HCT116 (cell line): ENCODE data around the gene GJD3. TPM values are rescaled to one million over a fixed set of nuclear protein-coding genes. Genes with fewer than 3 reads are reported as not detected.

Source experiments
- ATF3 ChIP-seq: IDR thresholded peaks from 2 replicates; pipeline ENCODE4 v1.6.1; 2012
- EZH2 ChIP-seq: fragments of 200-600 bp; sonication (generic); IDR thresholded peaks from 2 replicates; pipeline ENCODE4 v1.6.1; 2017; ENCODE audit warnings: antibody characterized with exemption, mixed run types
- JUND ChIP-seq: IDR thresholded peaks from 2 replicates; pipeline ENCODE4 v1.6.1; 2012
- POLR2AphosphoS5 ChIP-seq: IDR thresholded peaks from 2 replicates; pipeline ENCODE4 v1.6.1; 2011; ENCODE audit warnings: mild to moderate bottlenecking, low read depth, low read length, moderate library complexity
- RAD21 ChIP-seq: IDR thresholded peaks from 2 replicates; pipeline ENCODE4 v1.6.1; 2012; ENCODE audit warnings: low read depth, mild to moderate bottlenecking
- SP1 ChIP-seq: IDR thresholded peaks from 2 replicates; pipeline ENCODE4 v1.6.1; 2012; ENCODE audit warnings: low read depth
- SRF ChIP-seq: IDR thresholded peaks from 2 replicates; pipeline ENCODE4 v1.6.1; 2012; ENCODE audit warnings: low read depth
- TCF7L2 ChIP-seq: IDR thresholded peaks from 2 replicates; pipeline ENCODE4 v1.7.0; 2011; ENCODE audit warnings: borderline replicate concordance, inconsistent platforms; ENCODE audit not compliant: insufficient read depth, insufficient read length; ENCODE audit errors: extremely low read depth
- YY1 ChIP-seq: IDR thresholded peaks from 2 replicates; pipeline ENCODE4 v1.6.1; 2011; ENCODE audit warnings: low read length, low read depth, moderate library complexity, mild to moderate bottlenecking; ENCODE audit not compliant: insufficient replicate concordance; ENCODE audit errors: extremely low read depth
- ZBTB33 ChIP-seq: IDR thresholded peaks from 2 replicates; pipeline ENCODE4 v1.6.1; 2011; ENCODE audit warnings: mild to moderate bottlenecking, low read length, moderate library complexity; ENCODE audit not compliant: insufficient replicate concordance; ENCODE audit errors: extremely low read depth
- total RNA-seq: library from RNA; stranded (reverse); gene quantifications from one replicate; pipeline ENCODE4 v1.2.1, GENCODE V29; 2021; ENCODE audit not compliant: unreplicated experiment

GJD3 gene
- total RNA-seq, 1 experiment from 2014 or later, result not detected

GRCh38 chr17:40345994-40346764 is 18.4 kb downstream of the GJD3 start (continued):
- TF ChIP-seq TCF7L2 (no peak), YY1 (no peak), ATF3 (no peak), EZH2 (no peak), POLR2AphosphoS5 (no peak), SP1 (no peak), ZBTB33 (no peak), RAD21 (no peak), SRF (no peak), JUND (no peak)
